Breast epithelium (tissue), 4 donors: Measurements from ENCODE around the gene ADARB2. TPM values are rescaled to one million over a fixed set of nuclear protein-coding genes. Genes with fewer than 3 reads are reported as not detected.

Source experiments
- DNase-seq, 2 donors: peaks; one replicate each; pipeline ENCODE4 v3.0.0-alpha.2; 2019; ENCODE audit warnings: low spot score in 2 of 2
- H3K27ac ChIP-seq, 2 donors: fragments of 200-600 bp; sonication (generic) in 1 of 2; one replicate each; pipeline ENCODE4 v1.5.1; 2016 to 2019; ENCODE audit warnings: mild to moderate bottlenecking in 1 of 2
- H3K27me3 ChIP-seq, 2 donors: fragments of 200-600 bp; sonication (generic) in 1 of 2; one replicate each; pipeline versions ENCODE4 v1.5.1 to v1.6.0; 2017 to 2019; ENCODE audit warnings: control low read depth in 1 of 2, mild to moderate bottlenecking in 1 of 2
- H3K36me3 ChIP-seq: fragments of 200-600 bp; one replicate; pipeline ENCODE4 v1.5.1; 2019
- H3K4me1 ChIP-seq, 2 donors: fragments of 200-600 bp; sonication (generic); one replicate each; pipeline ENCODE4 v1.5.1; 2016 to 2019; ENCODE audit warnings: control low read depth in 1 of 2
- H3K4me3 ChIP-seq, 3 donors: fragments of 200-600 bp; sonication (generic); 1 replicate in 2 of 3; 2 replicates in 1 of 3; pipeline ENCODE4 v1.5.1; 2016 to 2019; ENCODE audit warnings: mild to moderate bottlenecking in 3 of 3, moderate library complexity in 2 of 3
- H3K9me3 ChIP-seq, 2 donors: fragments of 200-600 bp; sonication (generic) in 1 of 2; one replicate each; pipeline ENCODE4 v1.5.1; 2016 to 2019; ENCODE audit warnings: control low read depth in 1 of 2
- POLR2A ChIP-seq: fragments of 450-650 bp; IDR thresholded peaks from one replicate; pipeline ENCODE4 v1.6.1; 2016; ENCODE audit warnings: antibody characterized with exemption, mild to moderate bottlenecking, moderate library complexity
- POLR2AphosphoS5 ChIP-seq, 3 donors: sonication (generic); formaldehyde crosslinking; IDR thresholded peaks; one replicate each; pipeline ENCODE4 v1.6.1; 2017; ENCODE audit warnings: antibody characterized with exemption in 3 of 3
- intact Hi-C: fragments of 100-400 bp; cut with DNase I; formaldehyde crosslinking; loops from one replicate; pipeline ENCODE4 v1.15.1; 2023; ENCODE audit warnings: low total_unique reads
- total RNA-seq, 3 donors: library from RNA; depleted of rRNA; stranded (reverse); fragments of >200 nt; gene quantifications; one replicate each; pipeline ENCODE4 v1.1.0, GENCODE V29; 2016
- TF ChIP-seq, protein P1 (sequence below), 3 donors: fragments of 450-650 bp; IDR thresholded peaks; one replicate each; pipeline ENCODE4 v1.5.1; 2016 to 2017; ENCODE audit warnings: antibody characterized with exemption in 3 of 3, mild to moderate bottlenecking in 3 of 3, moderate library complexity in 3 of 3

Gene ADARB2
- total RNA-seq, 3 donors from 2014 or later, result 0.32 to 3.9 (median 2.0) TPM

GRCh38 chr10:1449021-1449420 is 288.3 kb downstream of the ADARB2 start:
- no peak for TF ChIP-seq POLR2AphosphoS5 (IDR thresholded peaks at IDR 0.05)
- TF ChIP-seq, protein P1, sequence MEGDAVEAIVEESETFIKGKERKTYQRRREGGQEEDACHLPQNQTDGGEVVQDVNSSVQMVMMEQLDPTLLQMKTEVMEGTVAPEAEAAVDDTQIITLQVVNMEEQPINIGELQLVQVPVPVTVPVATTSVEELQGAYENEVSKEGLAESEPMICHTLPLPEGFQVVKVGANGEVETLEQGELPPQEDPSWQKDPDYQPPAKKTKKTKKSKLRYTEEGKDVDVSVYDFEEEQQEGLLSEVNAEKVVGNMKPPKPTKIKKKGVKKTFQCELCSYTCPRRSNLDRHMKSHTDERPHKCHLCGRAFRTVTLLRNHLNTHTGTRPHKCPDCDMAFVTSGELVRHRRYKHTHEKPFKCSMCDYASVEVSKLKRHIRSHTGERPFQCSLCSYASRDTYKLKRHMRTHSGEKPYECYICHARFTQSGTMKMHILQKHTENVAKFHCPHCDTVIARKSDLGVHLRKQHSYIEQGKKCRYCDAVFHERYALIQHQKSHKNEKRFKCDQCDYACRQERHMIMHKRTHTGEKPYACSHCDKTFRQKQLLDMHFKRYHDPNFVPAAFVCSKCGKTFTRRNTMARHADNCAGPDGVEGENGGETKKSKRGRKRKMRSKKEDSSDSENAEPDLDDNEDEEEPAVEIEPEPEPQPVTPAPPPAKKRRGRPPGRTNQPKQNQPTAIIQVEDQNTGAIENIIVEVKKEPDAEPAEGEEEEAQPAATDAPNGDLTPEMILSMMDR (IDR thresholded peaks at IDR 0.05), result no peak
- no peak for TF ChIP-seq POLR2A
- H3K4me1 ChIP-seq, result no peaks in the 10 kb centered on the region
- intact Hi-C loops, result no loop called here
- H3K9me3 ChIP-seq, result no peaks in the 10 kb centered on the region
- H3K27ac ChIP-seq, result peak overlapping the region; percentile 61 to 71
- H3K4me3 ChIP-seq, result no peak overlapping the region
- H3K27me3 ChIP-seq, result peaks cover 0 to 7% of the 10 kb centered on the region in 2 donors
- no peak for DNase-seq
- no peaks in the 10 kb centered on the region for H3K36me3 ChIP-seq

DNA sequence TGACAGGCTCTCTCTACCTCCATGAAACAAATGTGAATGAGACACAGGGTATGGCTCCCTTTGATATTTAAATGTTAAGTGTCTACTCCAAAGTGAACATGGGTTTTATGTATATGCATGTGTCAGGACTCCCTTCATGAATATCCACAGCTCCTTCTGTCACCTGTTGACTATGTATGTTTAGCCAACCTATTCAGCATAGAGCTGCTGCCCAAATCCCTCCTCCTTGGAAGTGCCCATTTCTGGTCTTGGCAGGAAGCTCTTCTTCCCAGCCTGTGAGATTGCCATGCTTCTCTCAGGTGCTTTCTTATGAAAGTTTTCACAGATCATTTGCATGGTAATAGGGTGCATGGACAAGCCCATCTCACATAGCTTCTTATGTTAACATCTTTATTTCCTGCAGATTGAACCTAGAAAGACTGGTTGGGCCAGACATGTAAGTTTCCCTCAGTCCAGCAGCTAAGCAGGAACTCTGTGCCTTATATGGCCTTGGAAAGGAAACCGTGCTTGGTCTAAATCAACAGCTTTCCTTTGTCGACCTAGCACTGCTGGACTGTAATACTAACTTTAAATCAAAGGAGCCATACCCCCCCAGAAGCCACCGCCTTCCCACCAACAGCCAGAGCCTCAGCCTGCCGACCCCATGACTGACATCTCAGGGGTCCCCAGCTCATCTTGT is 288.9 kb downstream of the ADARB2 start:
- peak in 1 of 2 donors; percentile 22 for DNase-seq
- Histone ChIP-seq H3K36me3 (no peaks in the 10 kb centered on the region), H3K9me3 (no peaks in the 10 kb centered on the region), H3K4me3 (no peak overlapping the region), H3K27ac (peak overlapping the region; percentile 61 to 71), H3K27me3 (peaks cover 0 to 7% of the 10 kb centered on the region in 2 donors), H3K4me1 (no peaks in the 10 kb centered on the region)
- TF ChIP-seq, protein P1 (IDR thresholded peaks at IDR 0.05), result no peak
- TF ChIP-seq POLR2AphosphoS5 (IDR thresholded peaks at IDR 0.05) (no peak), POLR2A (no peak)
- intact Hi-C loops, result no loop called here

- TF ChIP-seq POLR2A (no peak), POLR2AphosphoS5 (IDR thresholded peaks at IDR 0.05) (no peak)
- TF ChIP-seq, protein P1 (IDR thresholded peaks at IDR 0.05), result no peak
- H3K4me3 ChIP-seq, result no peak overlapping the region
- no peaks in the 10 kb centered on the region for H3K4me1 ChIP-seq
- H3K27ac ChIP-seq, result no peak overlapping the region
- DNase-seq, result no peak
- no peaks in the 10 kb centered on the region for H3K27me3 ChIP-seq
- intact Hi-C loops, result no loop called here
- H3K9me3 ChIP-seq, result no peaks in the 10 kb centered on the region
- no peaks in the 10 kb centered on the region for H3K36me3 ChIP-seq
Observed at GRCh38 chr10:1444826-1445225, 292.5 kb downstream of the ADARB2 start.

DNA sequence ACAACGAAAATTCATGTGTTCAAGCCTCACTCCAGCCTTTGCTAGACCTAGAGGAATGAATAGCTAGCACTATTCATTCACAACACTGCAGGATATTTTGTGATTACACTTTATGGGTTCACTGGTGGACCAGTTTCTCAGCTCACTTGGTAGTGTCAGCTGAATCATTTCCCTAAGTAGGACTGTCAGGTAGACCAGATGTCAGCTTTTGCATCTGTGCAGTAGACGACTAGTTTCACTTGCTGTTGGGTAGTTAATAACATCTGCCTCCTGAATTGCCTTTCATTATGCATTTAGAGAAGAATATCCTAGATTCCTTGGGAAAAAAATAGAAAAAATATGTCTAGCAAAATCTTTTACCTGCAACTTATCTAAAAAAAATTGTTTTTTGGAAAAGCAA is 296.4 kb downstream of the ADARB2 start:
- intact Hi-C loops, result no loop called here
- Histone ChIP-seq H3K27ac (no peak overlapping the region), H3K27me3 (peaks cover 0 to 8% of the 10 kb centered on the region in 2 donors), H3K36me3 (no peaks in the 10 kb centered on the region), H3K4me3 (no peak overlapping the region), H3K4me1 (no peaks in the 10 kb centered on the region), H3K9me3 (no peaks in the 10 kb centered on the region)
- DNase-seq, result no peak
- TF ChIP-seq, protein P1 (IDR thresholded peaks at IDR 0.05), result no peak
- TF ChIP-seq POLR2AphosphoS5 (IDR thresholded peaks at IDR 0.05) (no peak), POLR2A (no peak)

DNA sequence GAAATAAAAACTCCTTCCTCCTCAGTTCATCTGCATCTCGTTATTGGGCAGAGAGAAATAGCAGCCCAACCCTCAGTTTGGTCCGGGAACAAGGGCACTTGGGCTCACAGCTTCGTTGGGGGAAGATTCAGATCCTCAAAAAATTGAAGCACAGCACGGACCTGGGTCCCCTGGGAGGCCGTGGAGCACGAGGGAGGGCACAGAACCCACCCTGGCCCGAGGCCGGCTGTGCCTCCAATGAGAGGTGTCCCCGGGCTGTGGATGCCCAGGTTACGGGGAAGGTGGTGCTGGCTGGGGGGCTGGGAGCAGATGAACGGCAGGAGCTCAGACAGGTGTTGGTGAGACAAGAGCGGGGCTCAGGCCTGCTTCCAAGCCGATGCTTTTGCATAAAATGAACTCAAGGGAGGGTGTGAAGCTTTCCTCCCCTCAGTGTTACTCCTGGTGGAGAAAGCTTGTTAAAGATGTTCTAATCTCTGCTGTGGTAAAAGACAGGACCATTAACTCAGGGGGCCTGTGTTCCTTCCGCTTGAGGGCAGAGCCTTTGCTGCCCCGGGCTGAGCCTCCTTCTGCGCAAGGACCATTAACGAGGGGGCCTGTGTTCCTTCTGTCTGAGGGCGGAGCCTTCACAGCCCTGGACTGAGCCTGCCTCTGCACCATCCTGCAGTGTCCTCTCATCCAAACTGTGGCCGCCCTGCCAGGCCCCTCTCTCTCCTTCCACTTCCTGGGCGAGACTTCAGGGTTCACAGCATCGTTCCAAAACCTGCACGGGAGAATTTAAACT is 302.2 kb downstream of the ADARB2 start:
- no peaks in the 10 kb centered on the region for H3K9me3 ChIP-seq
- no peak overlapping the region for H3K4me3 ChIP-seq
- DNase-seq, result no peak
- H3K36me3 ChIP-seq, result no peaks in the 10 kb centered on the region
- no peak overlapping the region for H3K27ac ChIP-seq
- TF ChIP-seq, protein P1 (IDR thresholded peaks at IDR 0.05), result no peak
- TF ChIP-seq POLR2A, result no peak
- TF ChIP-seq POLR2AphosphoS5 (IDR thresholded peaks at IDR 0.05), result no peak
- no peaks in the 10 kb centered on the region for H3K4me1 ChIP-seq
- peaks cover 0 to 8% of the 10 kb centered on the region in 2 donors for H3K27me3 ChIP-seq
- intact Hi-C loops, result no loop called here
